Head of caudate nucleus (tissue), 42 donors: ENCODE measurements around the gene LPCAT2.

ENCODE experiments used
- DNase-seq, 42 donors: peaks; one replicate each; pipeline versions ENCODE4 v3.0.0 to v3.0.0-alpha.2; 2020 to 2021; ENCODE audit warnings: mixed read lengths in 7 of 42
- intact Hi-C: fragments of 100-400 bp; cut with DNase I; formaldehyde crosslinking; loops from one replicate; pipeline ENCODE4 v1.15.0; 2022

Gene LPCAT2

DNA sequence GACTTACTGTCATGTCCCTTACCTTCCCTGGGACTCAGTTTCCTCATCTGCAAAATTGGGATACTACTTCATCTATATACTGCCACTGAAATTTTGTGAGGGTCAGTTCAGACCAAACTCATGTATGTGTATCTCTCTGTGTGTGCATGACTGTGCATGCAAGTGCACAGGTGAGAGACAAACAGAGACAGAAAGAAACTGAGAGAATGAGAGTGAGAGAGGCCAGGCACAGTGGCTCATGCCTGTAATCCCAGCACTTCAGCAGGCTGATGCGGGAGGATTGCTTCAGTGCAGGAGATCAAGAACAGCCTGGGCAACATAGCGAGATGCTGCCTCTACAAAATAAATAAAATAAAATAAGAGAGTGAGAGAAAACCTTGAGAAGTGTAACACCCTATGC lies 114.8 kb downstream of the LPCAT2 start:
- no peak for DNase-seq
- intact Hi-C loops: no loop called here

DNA sequence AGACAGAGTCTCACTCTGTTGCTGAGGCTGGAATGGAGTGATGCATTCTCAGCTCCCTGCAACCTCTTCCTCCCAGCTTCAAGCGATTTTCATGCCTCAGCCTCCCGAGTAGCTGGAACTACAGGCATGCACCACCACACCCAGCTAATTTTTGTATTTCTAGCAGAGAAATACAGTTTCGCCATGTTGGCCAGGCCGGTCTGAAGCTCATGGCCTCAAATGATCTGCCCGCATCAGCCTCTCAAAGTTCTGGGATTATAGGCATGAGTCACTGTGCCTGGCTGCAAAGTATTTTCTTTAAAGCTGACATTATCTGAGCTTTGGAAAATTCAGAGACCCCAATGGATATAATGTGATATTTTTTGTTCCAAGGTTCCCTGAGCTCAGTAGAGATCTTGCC lies 115.8 kb downstream of the LPCAT2 start:
- no peak for DNase-seq
- intact Hi-C loops: no loop called here

DNA sequence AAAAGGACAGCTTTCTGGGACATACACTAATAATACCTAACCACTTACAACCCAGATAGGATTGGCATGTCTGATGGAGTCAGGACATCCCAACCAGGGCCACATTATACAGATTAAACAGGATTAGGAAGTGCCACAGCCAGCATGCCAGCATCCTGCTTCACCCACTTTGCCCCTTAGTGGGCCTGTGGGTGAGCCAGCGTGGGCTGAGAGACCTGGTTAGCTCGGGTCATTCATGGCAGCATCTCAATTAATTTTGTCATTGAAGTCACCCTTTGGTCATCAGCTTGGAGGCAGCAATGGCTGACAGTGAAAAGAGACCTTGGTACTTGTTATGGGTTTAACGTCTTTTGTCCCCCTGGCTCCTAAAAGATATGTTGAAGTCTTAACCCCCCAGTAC lies 117.0 kb downstream of the LPCAT2 start:
- intact Hi-C loops: no loop called here
- no peak for DNase-seq

DNA sequence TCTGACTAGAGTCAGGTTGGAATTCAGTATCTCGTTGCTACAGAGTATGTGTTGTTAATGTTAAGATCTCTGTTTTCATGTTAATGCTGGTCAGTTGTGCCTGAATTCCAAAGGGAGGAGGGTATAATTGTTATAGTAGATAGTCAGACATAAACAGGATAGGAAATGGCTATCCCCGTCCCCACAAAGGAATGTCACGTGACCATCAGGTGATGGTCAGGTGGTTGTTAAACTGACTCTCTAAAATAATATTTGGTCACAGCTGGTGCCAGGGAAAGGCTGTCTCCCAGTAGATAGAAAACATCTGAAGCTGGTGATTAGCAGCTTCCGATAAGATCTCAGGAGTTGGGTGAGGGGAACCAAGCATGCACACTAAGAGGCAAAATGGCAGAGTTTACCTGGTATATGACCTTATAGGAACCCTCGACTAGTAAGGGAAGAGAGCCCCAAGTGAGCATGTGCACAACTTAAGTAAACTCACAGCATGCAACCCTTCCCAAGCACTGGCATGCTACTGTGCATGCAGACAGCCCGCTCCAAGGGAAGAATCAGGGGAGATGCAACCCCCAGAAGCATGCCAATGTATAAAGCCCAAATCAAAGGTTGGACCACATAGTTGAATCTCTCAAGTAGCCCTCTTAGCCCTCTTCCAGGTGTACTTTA lies 119.6 kb downstream of the LPCAT2 start:
- DNase-seq: no peak
- intact Hi-C loops: no loop called here

GRCh38 chr16:55630774-55631173 lies 121.9 kb downstream of the LPCAT2 start:
- DNase-seq: no peak
- intact Hi-C loops: no loop called here

GRCh38 chr16:55632259-55632658 lies 123.4 kb downstream of the LPCAT2 start:
- intact Hi-C loops: no loop called here
- no peak for DNase-seq

- intact Hi-C loops: no loop called here
- DNase-seq: no peak
Measured at GRCh38 chr16:55634193-55634592, 125.3 kb downstream of the LPCAT2 start.
